ENCODE measurements around the gene CFAP141.
"Not testable (repeated sequence)": the region's sequence is repeated elsewhere in the genome, so short reads cannot be mapped to it uniquely, and the experiment has no call there.

GRCh38 chr1:154205778-154206177, 355 bp downstream of the CFAP141 start:
- TF ChIP-seq CTCF (IDR thresholded peaks at IDR 0.05); POLR2A (IDR thresholded peaks at IDR 0.05; ENCODE audit: low read length); EP300 (IDR thresholded peaks at IDR 0.05); HOXA7 (CRISPR knock-in tag; IDR thresholded peaks at IDR 0.05); REST (IDR thresholded peaks at IDR 0.05); POLR2AphosphoS2 (conservative IDR thresholded peaks at IDR 0.05; ENCODE audit: low read length): not testable (repeated sequence)

Measured in A549 (cell line).